Psoas muscle (tissue), 8 donors: Measurements from ENCODE around the gene MB. TPM values are rescaled to one million over a fixed set of nuclear protein-coding genes. Genes with fewer than 3 reads are reported as not detected.

ENCODE experiments used
- ATAC-seq, 4 donors: fragments of 200-7000 bp; cut with Tn5 transposase; one replicate each; pipeline ENCODE4 v1.9.1; 2020; ENCODE audit warnings: moderate library complexity in 3 of 4, mild to moderate bottlenecking in 2 of 4
- DNase-seq, 2 donors: peaks; one replicate each; pipeline ENCODE4 v3.0.0-alpha.2; 2020
- H3K27ac ChIP-seq: fragments of 200-600 bp; one replicate; pipeline ENCODE4 v1.8.0; 2022
- H3K27me3 ChIP-seq, 3 donors: fragments of 200-600 bp in 1 of 3; one replicate each; pipeline versions ENCODE4 v1.6.1 to v1.8.0; 2013 to 2022; ENCODE audit warnings: low read length in 2 of 3, mild to moderate bottlenecking in 2 of 3, moderate library complexity in 1 of 3; ENCODE audit not compliant: insufficient read depth in 3 of 3
- H3K36me3 ChIP-seq, 2 donors: fragments of 200-600 bp in 1 of 2; one replicate each; pipeline versions ENCODE4 v1.6.1 to v1.8.0; 2013 to 2022; ENCODE audit warnings: low read depth in 1 of 2, mild to moderate bottlenecking in 1 of 2, moderate library complexity in 1 of 2; ENCODE audit not compliant: insufficient read depth in 1 of 2
- H3K4me1 ChIP-seq: fragments of 200-600 bp; one replicate; pipeline ENCODE4 v1.8.0; 2022
- H3K4me3 ChIP-seq: fragments of 200-600 bp; one replicate; pipeline ENCODE4 v1.8.0; 2022; ENCODE audit warnings: mild to moderate bottlenecking
- H3K9me3 ChIP-seq: fragments of 200-600 bp; one replicate; pipeline ENCODE4 v1.8.0; 2022
- WGBS, 3 donors: extraction: QIAGEN DNeasy Blood & Tissue Kit; methylation state at CpG; one replicate each; pipeline versions ENCODE4 v1.1.6 to v1.1.7; 2013; 5-methylcytosine and 5-hydroxymethylcytosine counted together
- intact Hi-C, 2 donors: fragments of 100-400 bp; cut with DNase I; formaldehyde crosslinking; loops; one replicate each; pipeline versions ENCODE4 v1.11.0 to v1.14.2; 2022
- polyA plus RNA-seq, 3 donors: library from polyadenylated mRNA; stranded (reverse); fragments of 200-250 nt; gene quantifications; one replicate each; pipeline ENCODE4 v1.2.3, GENCODE V29; 2013
- total RNA-seq, 4 donors: library from RNA; stranded (reverse); fragmentation: NEBNext Ultra II Directional in 2 of 4; extraction: Animal tissue kit (Norgen Biotek cat#: 25700) in 2 of 4; gene quantifications; one replicate each; pipeline versions ENCODE4 v1.2.1 to v1.2.4, GENCODE V29; 2021 to 2023
- TF ChIP-seq, protein P1 (sequence below): fragments of 200-600 bp; IDR thresholded peaks from one replicate; pipeline ENCODE4 v1.8.0; 2022; ENCODE audit warnings: antibody characterized with exemption
- donor health status: healthy with polysubstance abuse.
- donor health status: DM: no; HTN: no; CAD: no; lungs with moderate emphysema.
- donor health status: Bipolar disorder and iron deficiency.
- donor health status: healthy.
- donor health status: DM: yes; HTN: yes; CAD: no.
- donor health status: DM: no; HTN: no; CAD: no.
- donor health status: DM: no; HTN: no; CAD: no.
- donor health status: DM: yes; HTN: yes; CAD: no.

MB gene
- total and polyA plus RNA-seq, 7 donors = 6,836 to 12,606 (median 9,385) TPM

DNA sequence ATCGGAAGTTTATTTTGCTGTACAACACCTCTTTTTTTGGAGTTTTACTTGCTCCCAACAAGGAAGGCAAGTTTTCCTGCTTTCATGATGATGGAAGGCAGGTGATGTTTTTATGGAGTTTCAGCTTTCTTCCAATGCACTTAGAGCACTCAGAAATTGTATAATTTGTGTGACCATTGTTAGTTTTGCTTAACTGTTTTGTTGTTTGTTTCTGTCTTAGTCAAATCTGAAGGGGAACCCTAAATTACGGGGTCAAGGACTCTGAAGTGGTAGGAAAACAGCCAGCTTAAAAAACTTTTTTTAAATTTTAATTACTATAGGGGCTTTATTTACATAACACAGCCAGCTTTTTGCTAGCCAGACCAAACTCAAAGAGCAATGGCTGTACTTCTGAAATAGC, 45.8 kb upstream of the MB start:
- H3K4me3 ChIP-seq = peak overlapping the region; percentile 44
- WGBS, 3 donors = 76 to 83% (median 79%) methylated on average over 2 of the region's 2 CpGs
- H3K27ac ChIP-seq = no peak overlapping the region
- intact Hi-C loops = no loop called here
- no peak for DNase-seq
- TF ChIP-seq, protein P1, sequence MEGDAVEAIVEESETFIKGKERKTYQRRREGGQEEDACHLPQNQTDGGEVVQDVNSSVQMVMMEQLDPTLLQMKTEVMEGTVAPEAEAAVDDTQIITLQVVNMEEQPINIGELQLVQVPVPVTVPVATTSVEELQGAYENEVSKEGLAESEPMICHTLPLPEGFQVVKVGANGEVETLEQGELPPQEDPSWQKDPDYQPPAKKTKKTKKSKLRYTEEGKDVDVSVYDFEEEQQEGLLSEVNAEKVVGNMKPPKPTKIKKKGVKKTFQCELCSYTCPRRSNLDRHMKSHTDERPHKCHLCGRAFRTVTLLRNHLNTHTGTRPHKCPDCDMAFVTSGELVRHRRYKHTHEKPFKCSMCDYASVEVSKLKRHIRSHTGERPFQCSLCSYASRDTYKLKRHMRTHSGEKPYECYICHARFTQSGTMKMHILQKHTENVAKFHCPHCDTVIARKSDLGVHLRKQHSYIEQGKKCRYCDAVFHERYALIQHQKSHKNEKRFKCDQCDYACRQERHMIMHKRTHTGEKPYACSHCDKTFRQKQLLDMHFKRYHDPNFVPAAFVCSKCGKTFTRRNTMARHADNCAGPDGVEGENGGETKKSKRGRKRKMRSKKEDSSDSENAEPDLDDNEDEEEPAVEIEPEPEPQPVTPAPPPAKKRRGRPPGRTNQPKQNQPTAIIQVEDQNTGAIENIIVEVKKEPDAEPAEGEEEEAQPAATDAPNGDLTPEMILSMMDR = no peak
- peaks cover 9 to 24% of the 10 kb centered on the region in 2 donors for H3K36me3 ChIP-seq
- ATAC-seq = no peak
- no peaks in the 10 kb centered on the region for H3K9me3 ChIP-seq
- H3K4me1 ChIP-seq = peaks cover 8% of the 10 kb centered on the region
- no peaks in the 10 kb centered on the region for H3K27me3 ChIP-seq

DNA sequence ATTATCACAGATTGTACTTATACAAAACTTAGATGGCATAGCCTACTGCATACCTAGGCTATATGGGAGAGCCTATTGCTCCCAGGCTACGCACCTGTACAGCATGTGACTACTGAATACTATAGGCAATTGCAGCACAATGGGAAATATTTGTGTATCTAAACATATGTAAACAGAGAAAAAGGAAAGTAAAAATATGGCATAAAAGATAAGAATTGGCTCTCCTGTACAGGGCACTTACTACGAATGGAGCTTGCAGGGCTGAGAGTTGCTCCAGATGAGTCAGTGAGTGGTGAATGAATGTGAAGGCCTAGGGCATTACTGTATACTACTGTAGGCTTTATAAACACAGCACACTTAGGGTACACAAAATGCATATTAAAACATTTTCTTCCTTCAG, 44.3 kb upstream of the MB start:
- Histone ChIP-seq H3K4me3 (no peak overlapping the region), H3K27ac (no peak overlapping the region), H3K27me3 (no peaks in the 10 kb centered on the region), H3K36me3 (peaks cover 9 to 38% of the 10 kb centered on the region in 2 donors), H3K9me3 (no peaks in the 10 kb centered on the region), H3K4me1 (peaks cover 8% of the 10 kb centered on the region)
- DNase-seq (no peak), ATAC-seq (no peak)
- WGBS, 3 donors = 82 to 93% (median 85%) methylated on average over 2 of the region's 2 CpGs
- TF ChIP-seq, protein P1 = no peak
- intact Hi-C loops = no loop called here

DNA sequence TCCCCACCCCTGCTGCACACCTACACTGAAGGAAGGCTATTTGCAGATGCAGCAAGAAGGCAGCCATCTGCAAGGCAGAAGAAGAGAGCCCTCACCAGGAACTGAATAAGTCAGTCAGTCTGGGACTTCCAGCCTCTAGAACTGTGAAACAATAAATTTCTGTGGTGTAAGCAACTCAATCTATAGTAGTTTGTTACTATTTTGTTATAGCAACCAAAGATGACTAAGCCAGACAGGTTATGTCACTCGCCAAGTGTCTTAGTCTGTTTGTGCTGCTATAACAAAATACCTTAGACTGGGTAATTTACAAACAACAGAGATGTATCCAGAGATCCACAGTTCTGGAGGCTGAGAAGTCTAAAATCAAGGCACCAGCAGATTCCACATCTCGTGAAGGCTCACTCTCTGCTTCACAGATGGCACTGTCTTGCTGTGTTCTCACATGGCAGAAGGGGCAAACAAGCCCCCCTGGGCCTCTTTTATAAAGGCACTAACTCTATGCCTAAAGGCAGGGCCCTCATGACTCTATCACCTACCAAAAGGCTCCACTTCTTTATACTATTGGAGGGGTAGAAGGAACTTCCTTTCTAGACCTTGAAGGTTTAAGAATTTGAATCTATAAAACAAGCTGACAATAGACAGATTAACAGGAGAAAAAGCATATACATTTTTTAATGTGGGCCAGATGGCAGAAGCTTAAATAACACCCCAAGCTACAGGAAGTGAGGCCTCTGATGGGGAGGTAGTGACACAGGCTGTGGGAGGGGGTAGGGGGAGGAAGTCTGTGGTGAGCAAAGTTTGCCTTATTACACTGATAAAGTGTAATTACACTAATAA, 43.4 kb upstream of the MB start:
- no peak for ATAC-seq
- TF ChIP-seq, protein P1 = no peak
- H3K27me3 ChIP-seq = no peaks in the 10 kb centered on the region
- H3K27ac ChIP-seq = no peak overlapping the region
- no peaks in the 10 kb centered on the region for H3K9me3 ChIP-seq
- peaks cover 12 to 42% of the 10 kb centered on the region in 2 donors for H3K36me3 ChIP-seq
- H3K4me3 ChIP-seq = no peak overlapping the region
- intact Hi-C loops = no loop called here
- H3K4me1 ChIP-seq = peaks cover 8% of the 10 kb centered on the region
- WGBS, 3 donors = 92 to 94% (median 93%) methylated on average over 2 of the region's 2 CpGs
- DNase-seq = no peak

DNA sequence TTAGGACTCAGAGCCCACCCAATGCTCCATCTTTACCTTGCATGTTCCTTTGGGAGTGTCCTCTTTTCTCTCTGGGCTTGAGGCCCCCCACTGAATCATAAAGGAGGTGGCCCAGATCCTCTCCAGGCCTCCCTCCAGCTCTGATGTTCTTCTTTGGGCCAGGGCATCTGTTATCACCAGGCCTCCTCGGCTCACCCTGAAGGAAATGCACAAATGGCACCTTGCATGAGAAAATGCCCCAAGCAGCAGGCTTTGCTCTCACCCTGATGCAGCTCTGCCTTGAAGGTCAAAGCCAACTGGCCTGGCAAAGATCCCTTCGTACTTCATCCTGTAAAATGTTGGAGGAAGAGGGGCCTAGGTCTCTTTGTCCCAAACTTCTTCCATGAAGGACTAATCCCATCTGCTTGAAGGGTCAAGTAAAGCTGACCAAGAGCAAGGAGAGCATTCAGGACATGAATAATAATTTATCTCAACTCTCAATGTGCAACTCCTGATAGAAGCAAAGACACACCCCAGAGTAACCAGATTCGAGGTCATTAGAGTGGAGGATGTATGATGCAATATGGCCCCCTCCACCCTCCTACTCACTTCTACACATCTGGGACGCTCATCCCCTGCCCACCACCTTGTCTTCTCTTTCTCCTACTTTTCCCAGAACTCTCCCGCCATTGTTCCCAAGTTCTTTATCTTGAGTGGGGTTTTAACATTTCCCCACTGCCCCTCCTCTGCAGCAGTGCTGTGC, 40.6 kb upstream of the MB start:
- peaks cover 12 to 47% of the 10 kb centered on the region in 2 donors for H3K36me3 ChIP-seq
- intact Hi-C loops = loop anchor here in 1 of 2 donors (5.0 kb wide), 1 partner anchor 130 kb away; no protein-coding TSS in a partner anchor
- no peaks in the 10 kb centered on the region for H3K4me1 ChIP-seq
- TF ChIP-seq, protein P1 = no peak
- 67 to 81% (median 71%) methylated on average over 5 of the region's 5 CpGs for WGBS, 3 donors
- H3K27me3 ChIP-seq = no peaks in the 10 kb centered on the region
- H3K4me3 ChIP-seq = no peak overlapping the region
- ATAC-seq (no peak), DNase-seq (no peak)
- H3K9me3 ChIP-seq = no peaks in the 10 kb centered on the region
- H3K27ac ChIP-seq = no peak overlapping the region
